Measurements from ENCODE around the gene IKBIP. TPM values are rescaled to one million over a fixed set of nuclear protein-coding genes. Genes with fewer than 3 reads are reported as not detected.

Gene IKBIP
- total RNA-seq, 4 donors from 2014 or later: 4.2 to 14.0 (median 10.2) TPM

- H3K36me3 ChIP-seq: peaks cover 0 to 58% (median 38%) of the 10 kb centered on the region in 4 donors
- H3K27ac ChIP-seq (replicated peaks in 1 of 4): no peak overlapping the region
- H3K4me1 ChIP-seq: no peaks in the 10 kb centered on the region
- H3K9me3 ChIP-seq: no peaks in the 10 kb centered on the region
- intact Hi-C loops (cut with DNase I): no loop called here
- no peak for DNase-seq (ENCODE audit: extremely low spot score)
- H3K4me3 ChIP-seq: no peak overlapping the region
- H3K27me3 ChIP-seq: no peaks in the 10 kb centered on the region
- WGBS: 75% methylated on average over 7 of the region's 7 CpGs
- TF ChIP-seq, protein P1, sequence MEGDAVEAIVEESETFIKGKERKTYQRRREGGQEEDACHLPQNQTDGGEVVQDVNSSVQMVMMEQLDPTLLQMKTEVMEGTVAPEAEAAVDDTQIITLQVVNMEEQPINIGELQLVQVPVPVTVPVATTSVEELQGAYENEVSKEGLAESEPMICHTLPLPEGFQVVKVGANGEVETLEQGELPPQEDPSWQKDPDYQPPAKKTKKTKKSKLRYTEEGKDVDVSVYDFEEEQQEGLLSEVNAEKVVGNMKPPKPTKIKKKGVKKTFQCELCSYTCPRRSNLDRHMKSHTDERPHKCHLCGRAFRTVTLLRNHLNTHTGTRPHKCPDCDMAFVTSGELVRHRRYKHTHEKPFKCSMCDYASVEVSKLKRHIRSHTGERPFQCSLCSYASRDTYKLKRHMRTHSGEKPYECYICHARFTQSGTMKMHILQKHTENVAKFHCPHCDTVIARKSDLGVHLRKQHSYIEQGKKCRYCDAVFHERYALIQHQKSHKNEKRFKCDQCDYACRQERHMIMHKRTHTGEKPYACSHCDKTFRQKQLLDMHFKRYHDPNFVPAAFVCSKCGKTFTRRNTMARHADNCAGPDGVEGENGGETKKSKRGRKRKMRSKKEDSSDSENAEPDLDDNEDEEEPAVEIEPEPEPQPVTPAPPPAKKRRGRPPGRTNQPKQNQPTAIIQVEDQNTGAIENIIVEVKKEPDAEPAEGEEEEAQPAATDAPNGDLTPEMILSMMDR (IDR thresholded peaks at IDR 0.05): no peak
- no peak for TF ChIP-seq POLR2A (IDR thresholded peaks at IDR 0.05; ENCODE audit: low read depth)
- no peak for TF ChIP-seq POLR2AphosphoS5 (IDR thresholded peaks at IDR 0.05)
- TF ChIP-seq EP300 (IDR thresholded peaks at IDR 0.05): no peak
Measured at GRCh38 chr12:98671459-98671858, 26.9 kb upstream of the IKBIP start.

GRCh38 chr12:98669751-98670150, 25.2 kb upstream of the IKBIP start:
- peaks cover 9 to 73% (median 47%) of the 10 kb centered on the region in 4 donors for H3K36me3 ChIP-seq
- intact Hi-C loops (cut with DNase I): no loop called here

DNA sequence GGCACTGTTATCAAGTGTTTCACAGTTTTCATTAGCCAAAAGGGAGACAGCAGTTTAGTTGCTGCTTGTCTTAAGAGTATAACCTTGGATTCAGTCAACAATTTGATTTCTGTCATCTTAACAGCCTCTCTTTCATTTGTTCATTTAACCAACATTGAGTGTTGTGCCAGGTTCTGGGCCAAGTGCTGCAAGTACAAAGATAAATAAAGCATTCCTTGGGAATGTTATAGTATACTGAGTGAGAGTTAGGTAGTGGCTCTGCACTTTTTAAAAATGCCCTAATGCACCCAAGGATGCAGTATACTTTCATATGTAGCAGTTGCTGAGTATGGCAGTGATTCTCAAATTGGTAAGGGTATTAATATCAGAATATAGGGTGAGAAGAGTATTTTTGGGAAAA, 15.9 kb upstream of the IKBIP start:
- TF ChIP-seq POLR2A (IDR thresholded peaks at IDR 0.05; ENCODE audit: low read depth) (no peak), EP300 (IDR thresholded peaks at IDR 0.05) (no peak), POLR2AphosphoS5 (IDR thresholded peaks at IDR 0.05) (no peak)
- TF ChIP-seq, protein P1 (IDR thresholded peaks at IDR 0.05): no peak
- Histone ChIP-seq H3K27me3 (no peaks in the 10 kb centered on the region), H3K36me3 (peaks cover 20 to 88% (median 54%) of the 10 kb centered on the region in 4 donors), H3K4me3 (no peak overlapping the region), H3K9me3 (no peaks in the 10 kb centered on the region), H3K27ac (replicated peaks in 1 of 4) (no peak overlapping the region), H3K4me1 (peaks cover 0 to 5% (median 2%) of the 10 kb centered on the region in 4 donors)
- intact Hi-C loops (cut with DNase I): no loop called here
- no peak for DNase-seq (ENCODE audit: extremely low spot score)

More at GRCh38 chr12:98669751-98670150, 25.2 kb upstream of the IKBIP start:
- H3K27ac ChIP-seq (replicated peaks in 1 of 4): no peak overlapping the region
- TF ChIP-seq EP300 (IDR thresholded peaks at IDR 0.05) (no peak), POLR2A (IDR thresholded peaks at IDR 0.05; ENCODE audit: low read depth) (no peak), POLR2AphosphoS5 (IDR thresholded peaks at IDR 0.05) (no peak)
- TF ChIP-seq, protein P1 (IDR thresholded peaks at IDR 0.05): no peak
- no peak for DNase-seq (ENCODE audit: extremely low spot score)
- no peaks in the 10 kb centered on the region for H3K4me1 ChIP-seq
- H3K4me3 ChIP-seq: no peak overlapping the region
- WGBS: 98% methylated on average over 3 of the region's 3 CpGs
- H3K27me3 ChIP-seq: no peaks in the 10 kb centered on the region
- H3K9me3 ChIP-seq: no peaks in the 10 kb centered on the region

DNA sequence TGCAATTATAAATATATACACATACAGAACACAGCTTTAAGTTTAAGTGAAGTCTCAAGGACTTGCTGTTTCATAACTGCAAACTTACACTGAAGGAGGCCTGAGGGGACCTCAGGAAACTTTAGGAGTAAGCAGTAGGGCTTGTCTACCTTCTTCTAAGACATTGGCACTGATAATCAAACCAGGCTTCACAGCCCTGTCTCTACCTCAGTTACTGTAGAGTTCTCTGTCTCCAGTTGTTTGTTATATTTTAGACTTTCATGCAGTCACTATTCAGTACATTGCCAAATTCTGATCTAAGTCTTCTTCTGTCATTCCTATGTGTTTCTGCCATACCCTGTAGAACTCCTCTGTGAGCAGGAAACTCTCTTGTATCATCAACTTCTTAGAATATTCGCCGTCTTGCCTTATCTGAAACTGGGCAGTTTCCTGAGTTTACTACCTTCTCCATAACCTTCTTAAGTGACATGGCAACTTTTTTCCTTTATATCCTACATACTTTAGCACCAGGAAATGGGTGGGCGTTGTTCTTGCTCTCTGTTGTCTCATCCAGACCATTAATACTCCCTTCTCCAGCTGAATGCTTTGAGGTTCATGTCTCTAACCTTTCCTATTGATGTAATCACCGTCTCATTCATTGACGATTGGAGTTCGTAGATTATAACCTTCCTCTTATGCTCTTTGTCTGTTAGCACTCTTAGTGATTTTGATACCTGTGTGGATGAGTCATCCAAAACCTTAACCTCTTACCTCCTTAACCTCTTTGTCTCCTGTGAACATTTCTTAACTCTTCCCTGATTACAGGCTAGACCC, 11.9 kb upstream of the IKBIP start:
- H3K4me3 ChIP-seq: no peak overlapping the region
- WGBS: 89% methylated on average over 6 of the region's 6 CpGs
- peaks cover 13 to 66% (median 34%) of the 10 kb centered on the region in 4 donors for H3K36me3 ChIP-seq
- H3K27me3 ChIP-seq: no peaks in the 10 kb centered on the region
- intact Hi-C loops (cut with DNase I): no loop called here
- H3K27ac ChIP-seq (replicated peaks in 1 of 4): no peak overlapping the region
- peaks cover 0 to 5% (median 2%) of the 10 kb centered on the region in 4 donors for H3K4me1 ChIP-seq
- TF ChIP-seq, protein P1 (IDR thresholded peaks at IDR 0.05): no peak
- TF ChIP-seq POLR2A (IDR thresholded peaks at IDR 0.05; ENCODE audit: low read depth) (no peak), POLR2AphosphoS5 (IDR thresholded peaks at IDR 0.05) (no peak), EP300 (IDR thresholded peaks at IDR 0.05) (no peak)
- H3K9me3 ChIP-seq: no peaks in the 10 kb centered on the region
- no peak for DNase-seq (ENCODE audit: extremely low spot score)
